ENCODE measurements around the gene NGB.
"Not testable (repeated sequence)": the region's sequence is repeated elsewhere in the genome, so short reads cannot be mapped to it uniquely, and the experiment has no call there.

The NGB gene

DNA sequence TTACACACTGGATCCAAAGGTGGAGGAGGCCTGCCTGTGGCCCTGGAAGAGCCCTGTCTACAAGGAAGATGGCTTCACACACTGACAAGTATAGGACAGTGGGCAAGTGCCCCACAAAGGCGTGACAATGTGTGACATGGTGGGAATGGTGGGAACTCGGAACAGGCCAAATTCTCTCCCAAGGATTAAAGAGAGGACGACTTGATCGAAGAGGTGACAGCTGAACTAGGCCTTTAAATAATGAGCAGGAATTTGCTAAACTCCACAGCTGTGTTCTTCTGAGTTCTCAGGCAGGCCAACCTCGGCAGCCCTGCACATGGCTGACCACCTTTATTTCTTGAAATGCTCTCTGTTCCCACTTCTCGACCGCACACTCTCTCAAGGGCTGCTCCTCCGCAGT, 25.9 kb upstream of the NGB start:
- no peak for DNase-seq (ENCODE audit: low read depth in 2 of 2, low spot score in 1 of 2)

DNA sequence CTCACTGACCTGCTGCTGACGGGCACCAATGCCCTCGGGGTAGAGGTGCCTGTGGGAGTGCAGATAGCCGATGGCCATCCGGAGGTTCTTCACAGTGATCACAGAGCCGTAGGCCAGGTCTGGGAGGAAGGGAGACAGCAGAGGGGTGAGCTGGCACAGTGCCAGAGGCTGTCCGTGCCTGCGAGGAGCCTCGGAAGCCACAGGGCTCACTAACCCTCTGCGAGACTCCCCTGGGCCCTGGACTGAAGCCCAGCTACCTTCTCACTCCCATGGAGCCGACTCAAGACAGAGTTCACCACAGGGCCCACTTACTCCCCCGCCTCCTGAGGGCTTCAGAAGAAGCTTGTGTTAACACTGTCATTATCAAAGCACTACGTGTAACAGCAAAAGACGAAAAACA, 25.1 kb upstream of the NGB start:
- no peak for DNase-seq (ENCODE audit: low read depth in 2 of 2, low spot score in 1 of 2)

DNA sequence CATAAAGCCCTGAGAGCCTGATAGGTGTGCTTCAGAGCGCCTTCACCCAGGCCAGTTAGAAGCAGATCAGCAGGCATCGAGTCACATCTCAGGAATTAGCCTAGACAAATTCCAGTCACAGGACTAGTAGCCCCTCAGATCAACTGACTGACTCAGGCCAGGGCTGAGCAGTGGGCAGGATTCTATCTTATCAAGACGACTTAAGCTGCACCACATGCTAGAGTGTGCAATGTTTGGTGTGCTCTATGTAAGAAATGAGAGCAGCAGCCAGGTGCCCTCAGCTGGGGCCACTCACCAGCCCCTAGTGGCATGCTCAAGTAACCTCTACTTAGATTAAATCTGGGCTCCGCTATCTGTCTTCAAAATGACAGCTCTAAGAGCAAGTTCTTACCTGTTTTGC, 19.7 kb upstream of the NGB start:
- no peak for DNase-seq (ENCODE audit: low read depth in 2 of 2, low spot score in 1 of 2)

DNA sequence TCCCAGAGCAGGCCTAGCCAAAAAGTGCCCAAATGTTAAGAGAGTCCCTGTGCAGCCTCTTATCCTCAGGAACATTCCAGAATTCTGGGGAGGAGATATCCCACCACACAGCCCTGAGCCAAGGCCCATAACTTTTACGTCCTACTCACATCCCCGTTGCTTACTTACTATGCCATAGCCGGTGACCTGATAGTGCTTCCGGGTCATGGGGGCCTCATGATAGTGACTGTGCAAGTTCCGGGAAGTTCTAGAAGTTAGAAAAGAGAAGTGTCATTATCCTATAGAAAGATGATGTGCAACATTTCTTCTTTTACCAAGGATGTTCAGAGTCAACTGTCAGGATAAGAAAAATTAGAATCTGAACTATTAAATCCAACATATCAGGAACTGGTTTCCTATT, 15.6 kb upstream of the NGB start:
- no peak for DNase-seq (ENCODE audit: low read depth in 2 of 2, low spot score in 1 of 2)

DNA sequence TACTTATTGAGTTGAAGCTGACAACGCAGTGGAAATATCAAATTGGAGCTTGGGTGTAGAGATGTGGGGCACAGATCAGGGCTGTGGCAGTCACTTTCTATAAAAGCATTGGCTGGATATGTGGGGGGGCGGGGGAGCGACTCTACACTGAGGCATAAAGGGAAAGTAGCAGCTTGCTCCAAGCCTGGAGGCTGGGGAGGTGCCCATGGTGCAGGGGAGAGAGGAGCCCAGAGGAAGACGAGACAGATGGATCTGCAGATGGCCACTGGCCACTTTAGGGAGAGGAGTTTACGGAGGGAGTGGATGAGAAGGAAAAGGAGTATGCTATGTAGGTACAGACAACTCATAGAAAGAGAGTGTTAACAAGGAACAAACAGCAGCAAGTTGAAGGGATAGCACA, 13.5 kb upstream of the NGB start:
- no peak for DNase-seq (ENCODE audit: low read depth in 2 of 2, low spot score in 1 of 2)

DNA sequence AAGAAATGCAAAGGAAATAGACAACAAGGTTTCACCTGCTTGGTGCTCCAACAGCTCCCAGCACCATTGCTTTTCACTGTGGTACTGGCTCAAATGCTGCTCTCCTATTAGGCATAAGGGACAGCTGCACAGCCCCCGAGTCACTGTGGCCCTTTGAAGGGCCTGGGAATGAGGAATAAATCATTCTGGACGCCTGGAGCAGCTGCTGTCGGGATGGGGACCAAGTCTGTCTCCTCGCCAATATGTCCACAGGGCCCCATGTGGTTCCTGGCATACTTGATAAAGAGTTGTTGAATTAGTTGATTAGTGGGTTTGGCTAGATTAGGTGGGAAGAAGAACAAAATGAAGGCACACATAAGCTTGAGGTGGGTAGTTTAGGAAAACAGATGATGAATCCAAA, 13.1 kb upstream of the NGB start:
- no peak for DNase-seq (ENCODE audit: low read depth in 2 of 2, low spot score in 1 of 2)

DNA sequence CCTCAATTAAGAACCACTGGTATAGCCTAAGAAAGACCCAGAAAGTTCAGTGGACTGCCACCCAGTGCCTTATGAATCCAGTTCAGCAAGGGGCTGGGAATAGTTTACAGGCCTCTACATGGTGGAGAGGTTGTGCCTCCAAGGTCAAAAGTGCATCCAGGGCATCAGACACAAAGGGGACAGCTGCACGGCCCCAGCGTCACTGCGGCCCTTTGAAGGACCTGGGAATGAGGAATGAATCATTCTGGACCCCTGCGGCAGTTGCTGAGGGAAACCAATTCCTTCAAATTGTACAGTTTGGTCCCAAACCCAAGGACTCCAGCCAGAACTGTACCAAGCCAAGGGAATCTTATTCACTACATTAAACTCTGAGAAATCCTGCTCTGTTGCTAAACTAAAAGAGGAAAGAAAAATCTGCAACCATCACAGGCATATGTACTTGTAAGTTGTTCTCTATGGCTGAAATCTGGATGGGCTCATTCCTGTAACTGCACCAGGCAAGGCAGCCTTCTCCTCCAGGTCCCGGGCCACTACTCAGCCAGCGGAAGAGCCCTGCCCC, 10.9 kb upstream of the NGB start:
- DNase-seq (ENCODE audit: low read depth in 2 of 2, low spot score in 1 of 2), result no peak

DNA sequence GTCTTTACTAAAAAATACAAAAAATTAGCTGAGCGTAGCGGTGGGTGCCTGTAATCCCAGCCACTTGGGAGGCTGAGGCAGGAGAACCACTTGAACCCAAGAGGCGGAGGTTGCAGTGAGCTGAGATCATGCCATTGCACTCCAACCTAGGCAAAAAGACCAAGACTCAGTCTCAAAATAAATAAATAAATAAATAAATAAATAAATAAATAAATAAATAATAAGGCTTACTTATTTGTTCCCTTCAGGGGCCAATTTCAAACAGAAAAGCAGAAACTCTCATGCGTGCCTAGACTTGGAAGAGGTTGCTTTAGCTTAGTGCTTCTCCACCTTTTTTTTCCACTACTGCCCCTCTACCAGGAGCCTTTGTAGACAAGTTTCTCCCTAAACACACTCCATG, 9.9 kb upstream of the NGB start:
- not testable (repeated sequence) for DNase-seq (ENCODE audit: low read depth in 2 of 2, low spot score in 1 of 2)

DNA sequence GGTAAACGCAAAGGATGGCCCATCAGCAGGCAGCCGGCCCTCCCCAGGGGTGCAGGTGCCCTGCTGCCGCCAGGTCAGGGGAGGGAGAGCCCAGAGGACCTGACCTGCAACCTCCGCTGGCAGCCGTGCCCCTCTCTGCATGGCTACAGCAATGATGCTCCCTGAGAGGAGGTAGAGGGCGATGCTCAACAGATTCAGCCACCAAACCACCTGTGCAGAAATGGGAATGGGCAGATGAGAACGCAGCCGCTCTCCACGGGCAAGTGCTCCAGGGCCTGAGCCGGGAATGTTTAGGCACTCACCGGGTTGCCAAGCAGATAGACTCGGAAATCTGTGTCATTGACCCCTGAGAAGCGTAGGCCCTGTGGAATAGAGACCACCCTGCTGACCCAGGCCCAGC, 8.7 kb upstream of the NGB start:
- no peak for DNase-seq (ENCODE audit: low read depth in 2 of 2, low spot score in 1 of 2)

DNA sequence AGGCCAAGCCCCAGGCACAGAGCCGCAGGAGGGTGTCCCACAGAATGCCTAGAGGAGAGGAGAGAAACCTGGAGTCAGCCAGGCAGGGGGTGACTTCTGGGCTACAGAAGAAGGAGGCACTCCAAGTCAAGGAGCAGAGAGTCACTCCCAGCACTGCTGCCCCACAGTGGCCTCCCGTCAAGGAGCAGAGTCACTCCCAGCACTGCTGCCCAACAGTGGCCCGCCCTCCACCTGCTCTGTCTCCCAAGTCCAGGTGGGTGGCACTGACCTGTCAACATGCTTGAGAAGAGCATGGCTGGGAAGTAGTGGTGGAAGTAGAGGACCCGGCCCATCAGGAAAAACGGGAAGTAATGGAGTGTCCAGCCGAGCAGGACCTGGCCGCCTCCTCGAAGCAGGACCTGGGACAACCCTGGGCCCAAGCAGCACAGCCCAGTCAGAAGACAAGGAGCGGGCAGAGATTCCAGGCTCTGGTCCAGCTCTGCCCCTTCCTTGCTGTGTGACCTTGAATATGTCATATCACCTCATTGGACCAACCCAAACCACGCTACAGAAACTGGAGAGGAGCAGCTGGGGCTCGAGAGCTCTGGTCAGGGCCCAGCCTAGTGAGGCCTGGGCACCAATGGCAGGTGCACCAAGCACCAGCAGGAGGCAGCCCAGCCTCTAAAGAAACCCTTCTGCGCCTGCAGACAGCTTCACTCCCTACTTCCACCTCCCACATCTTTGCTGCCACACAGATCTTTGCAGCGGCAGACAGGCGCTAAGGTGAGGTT, 7.6 kb upstream of the NGB start:
- no peak for DNase-seq (ENCODE audit: low read depth in 2 of 2, low spot score in 1 of 2)

DNA sequence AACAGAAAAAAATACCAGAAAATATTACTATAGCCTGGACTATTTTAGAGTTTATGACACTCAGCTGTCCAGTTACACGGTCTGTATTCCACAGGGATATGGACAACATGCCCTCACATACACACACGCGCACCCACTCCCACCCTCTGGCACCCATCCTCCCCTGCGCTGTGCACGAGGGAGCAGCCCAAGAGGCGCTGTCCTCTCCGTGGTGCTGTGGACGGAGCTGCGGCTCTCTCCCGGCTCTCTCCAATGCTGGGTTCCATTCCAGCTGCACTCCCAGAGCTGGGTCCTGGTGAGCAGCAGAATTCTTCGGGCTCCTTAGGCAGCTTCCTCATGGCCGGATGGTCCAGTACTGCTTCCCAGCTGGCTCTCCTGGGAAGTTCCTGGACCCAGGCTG, 6.0 kb upstream of the NGB start:
- no peak for DNase-seq (ENCODE audit: low read depth in 2 of 2, low spot score in 1 of 2)

DNA sequence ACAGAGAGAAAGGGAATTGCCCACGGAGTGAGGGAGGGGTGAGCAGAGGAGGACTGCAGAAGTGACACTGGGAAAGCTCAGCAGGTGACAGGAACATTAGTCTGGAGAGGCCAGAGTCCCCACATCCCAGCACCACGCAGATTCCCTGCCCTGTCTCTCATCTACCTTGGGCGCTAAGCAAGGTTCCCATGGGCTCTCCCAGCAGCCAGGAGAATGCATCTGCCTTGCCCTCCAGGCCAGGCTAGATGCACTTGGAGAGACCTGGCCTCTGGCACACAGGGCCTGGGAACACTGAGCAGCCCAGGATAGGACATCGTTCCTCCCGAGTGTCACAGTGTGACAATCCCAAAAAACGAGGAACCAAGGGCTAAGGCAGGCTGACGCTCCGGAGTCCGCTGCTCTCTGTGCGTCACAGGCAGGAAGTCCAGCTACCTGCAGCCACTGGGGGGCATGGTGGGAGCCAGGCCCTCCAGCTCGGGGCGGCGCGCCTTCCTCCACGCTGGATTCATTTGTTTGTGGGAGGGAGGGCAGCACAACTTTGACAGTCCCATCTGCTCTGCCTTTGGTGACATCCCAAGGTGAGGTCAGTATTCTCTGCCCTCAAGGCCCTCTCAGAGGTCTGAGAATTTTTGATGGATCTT, 5.4 kb upstream of the NGB start:
- DNase-seq (ENCODE audit: low read depth in 2 of 2, low spot score in 1 of 2), result no peak

DNA sequence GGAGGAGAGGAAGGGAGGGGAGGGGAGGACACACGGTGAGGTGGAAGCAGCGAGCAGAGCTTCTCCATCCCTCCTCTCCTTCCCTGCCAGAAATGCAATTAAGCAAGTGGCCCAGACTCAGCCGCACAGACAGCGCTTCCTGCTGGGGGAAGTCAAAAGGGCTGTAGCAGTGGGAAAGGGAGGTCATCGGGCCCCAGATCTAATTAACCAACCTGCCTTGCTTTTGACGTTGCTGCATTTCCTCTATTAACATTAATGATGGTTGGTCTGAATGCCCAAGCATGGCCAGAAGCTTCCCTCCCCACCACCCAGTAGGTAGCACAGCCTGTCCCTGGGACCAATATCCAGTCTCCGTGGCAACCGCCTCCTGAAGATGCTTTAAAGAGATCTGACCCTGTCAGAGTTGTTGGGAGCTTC, 4.6 kb upstream of the NGB start:
- DNase-seq (ENCODE audit: low read depth in 2 of 2, low spot score in 1 of 2), result no peak

DNA sequence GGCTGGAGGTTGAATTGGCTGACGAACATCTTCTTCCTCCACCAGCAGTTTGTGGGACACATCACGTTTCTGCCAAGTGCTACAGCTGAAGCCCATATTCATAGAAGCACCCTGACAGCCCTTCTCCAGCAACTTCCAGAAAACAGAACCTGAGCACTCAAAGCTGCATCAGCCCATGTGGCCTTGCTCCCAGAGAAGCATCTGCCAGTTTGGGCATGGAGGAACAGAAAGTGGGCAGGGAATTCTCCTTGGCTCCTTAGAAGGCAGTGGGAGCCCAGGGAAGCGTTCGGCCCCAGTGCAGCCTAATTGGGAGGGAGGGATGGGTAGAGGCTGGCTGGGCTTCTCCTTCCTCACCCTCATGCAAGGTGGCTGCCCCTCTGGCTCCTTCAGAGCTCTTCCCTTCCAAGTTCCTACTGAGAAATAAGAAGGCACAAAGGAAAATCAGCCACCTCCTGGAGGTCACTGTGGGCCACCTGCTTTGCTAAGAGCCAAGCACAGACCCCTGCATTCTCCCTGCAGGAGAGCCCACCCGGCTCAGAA, 4.1 kb upstream of the NGB start:
- DNase-seq (ENCODE audit: low read depth in 2 of 2, low spot score in 1 of 2), result no peak

DNA sequence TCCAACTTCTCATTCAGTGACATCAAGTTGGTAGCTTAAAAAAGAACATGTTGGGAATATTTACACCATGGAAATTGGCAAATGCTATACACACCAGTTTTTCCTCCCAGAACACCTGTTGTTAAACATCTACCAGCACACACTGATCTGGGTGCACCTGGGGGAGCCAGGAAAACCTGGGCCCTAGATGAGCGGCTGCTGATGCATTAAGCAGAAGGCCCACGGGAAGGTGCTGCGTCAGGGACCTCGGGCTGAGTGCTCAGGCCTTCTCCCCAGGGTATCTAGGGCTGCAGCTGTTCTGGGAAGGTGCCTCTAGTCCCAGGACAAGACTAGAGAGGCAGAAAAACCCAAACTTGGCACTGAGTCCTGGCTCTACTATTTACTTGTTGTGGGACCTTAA, 2.8 kb upstream of the NGB start:
- DNase-seq (ENCODE audit: low read depth in 2 of 2, low spot score in 1 of 2), result no peak

DNA sequence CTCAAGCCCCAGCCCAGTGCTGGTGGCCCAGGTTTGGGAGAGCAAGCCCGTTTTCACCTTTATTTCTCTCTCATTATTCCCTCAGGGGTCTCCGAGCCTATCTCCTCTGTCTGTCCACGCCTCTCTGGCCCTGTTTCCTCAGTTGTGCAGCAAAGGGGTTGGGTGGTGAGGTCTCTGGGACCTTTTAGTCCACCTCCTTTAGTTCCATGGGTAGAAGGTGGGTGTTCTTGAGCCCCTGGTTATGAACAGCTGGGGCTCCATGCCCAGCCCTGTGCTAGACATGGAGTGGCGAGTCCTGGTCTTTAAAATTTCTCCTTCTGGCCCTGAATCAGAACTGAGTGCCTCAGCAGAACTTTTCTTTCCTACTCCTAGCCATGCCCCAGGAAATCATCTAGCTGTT, 1.3 kb upstream of the NGB start:
- DNase-seq (ENCODE audit: low read depth in 2 of 2, low spot score in 1 of 2), result no peak

DNA sequence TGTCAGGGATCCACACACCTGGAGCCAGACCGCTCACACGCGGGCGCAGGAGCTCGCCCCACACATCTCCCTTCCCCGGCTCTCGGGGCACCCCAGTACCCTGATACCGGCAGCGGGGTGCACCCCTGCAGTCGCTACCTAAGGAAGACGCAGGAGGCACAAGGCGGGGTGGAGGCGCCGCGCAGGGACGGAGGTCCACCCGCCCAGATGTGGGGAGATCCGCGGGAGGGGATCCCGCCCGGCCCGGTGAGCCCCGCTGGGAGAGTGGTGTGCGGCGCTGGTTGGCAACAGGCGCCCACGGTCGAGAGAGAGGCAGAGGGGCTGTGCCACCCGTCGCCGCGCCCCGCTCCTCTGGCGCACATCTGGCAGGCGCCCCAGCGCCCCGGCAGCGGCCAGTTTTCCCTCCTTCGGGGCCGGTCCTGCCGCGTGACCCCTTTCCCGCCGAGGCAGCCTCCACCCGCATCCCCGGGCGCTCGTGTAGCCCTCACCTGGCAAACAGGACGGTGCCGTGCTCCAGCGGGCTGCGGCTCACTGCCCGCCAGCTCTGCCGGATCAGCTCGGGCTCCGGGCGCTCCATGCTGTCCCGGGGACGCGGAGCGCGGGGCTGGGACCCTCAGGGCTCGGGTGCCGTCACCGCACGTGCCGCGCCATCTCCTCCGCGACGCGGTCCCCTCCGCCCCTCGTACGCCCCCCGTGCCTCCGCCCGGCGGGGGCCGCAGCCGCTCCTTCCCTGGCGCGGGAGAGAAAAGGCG, 469 bp downstream of the NGB start:
- DNase-seq (ENCODE audit: low read depth in 2 of 2, low spot score in 1 of 2), result no peak

DNA sequence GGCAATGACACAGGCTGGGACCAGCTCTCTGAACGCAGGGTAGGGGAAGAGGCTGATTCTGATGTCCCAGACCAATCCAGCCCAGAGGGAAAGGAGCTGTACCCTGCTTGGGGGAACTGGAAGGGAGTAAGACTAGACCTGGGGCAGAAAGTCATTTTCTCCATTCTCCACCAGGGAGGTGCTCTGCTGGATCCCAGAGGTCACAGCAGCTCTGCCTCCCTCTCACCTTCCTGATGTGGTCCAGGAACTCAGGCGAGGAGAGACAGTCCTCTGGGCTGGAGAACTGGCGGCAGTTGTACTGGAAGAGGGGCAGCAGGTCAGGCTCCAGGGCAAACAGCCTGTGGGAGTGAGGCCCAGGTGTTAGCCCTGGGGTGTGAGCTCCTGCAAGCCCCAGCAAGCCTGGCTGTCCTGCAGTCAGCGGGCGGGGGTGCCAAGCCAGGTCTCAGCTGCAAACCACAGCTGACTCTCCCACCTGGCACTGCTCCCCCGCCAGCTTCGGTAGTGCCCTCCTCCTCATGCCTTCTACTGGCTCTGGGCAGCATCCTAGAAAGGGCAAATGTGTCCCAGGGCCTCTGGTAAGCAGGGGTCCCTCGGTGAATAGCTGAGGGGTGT, 1.9 kb downstream of the NGB start:
- no peak for DNase-seq (ENCODE audit: low read depth in 2 of 2, low spot score in 1 of 2)

DNA sequence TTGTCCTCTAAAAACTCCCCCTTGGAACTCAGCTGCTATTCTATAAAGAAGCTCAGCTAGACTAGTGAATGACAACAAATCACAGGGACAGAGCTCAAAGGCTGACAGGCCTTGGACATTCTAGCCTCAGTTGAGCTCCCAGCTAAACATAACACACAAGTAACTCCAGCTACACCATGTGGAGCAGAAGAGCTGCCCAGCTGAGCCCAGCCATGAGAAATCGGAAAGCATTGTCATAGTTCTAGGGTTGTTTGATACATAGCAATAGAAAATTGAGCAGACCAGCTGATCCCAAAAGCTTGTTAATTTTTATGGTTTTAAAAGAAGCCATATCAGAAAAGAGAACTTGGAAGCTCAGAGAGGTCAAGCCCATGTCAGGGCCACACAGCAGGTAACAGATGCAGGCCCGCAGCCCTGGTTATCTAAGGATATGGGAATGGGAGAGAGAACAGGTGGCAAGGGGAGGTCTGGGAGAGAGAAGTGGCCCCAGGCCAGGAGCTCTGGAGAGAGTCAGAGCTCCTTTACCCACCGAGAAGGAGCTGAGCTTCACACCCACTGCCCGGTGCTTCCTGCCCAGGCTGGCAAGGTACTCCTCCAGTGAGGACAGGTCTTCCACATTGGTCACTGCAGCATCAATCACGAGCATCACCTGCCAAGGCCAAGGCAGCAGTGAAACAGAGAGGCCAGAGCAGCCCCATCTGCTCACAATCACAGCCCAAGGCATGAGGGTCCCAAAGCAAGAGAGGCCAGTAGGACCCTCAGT, 2.9 kb downstream of the NGB start:
- no peak for DNase-seq (ENCODE audit: low read depth in 2 of 2, low spot score in 1 of 2)

DNA sequence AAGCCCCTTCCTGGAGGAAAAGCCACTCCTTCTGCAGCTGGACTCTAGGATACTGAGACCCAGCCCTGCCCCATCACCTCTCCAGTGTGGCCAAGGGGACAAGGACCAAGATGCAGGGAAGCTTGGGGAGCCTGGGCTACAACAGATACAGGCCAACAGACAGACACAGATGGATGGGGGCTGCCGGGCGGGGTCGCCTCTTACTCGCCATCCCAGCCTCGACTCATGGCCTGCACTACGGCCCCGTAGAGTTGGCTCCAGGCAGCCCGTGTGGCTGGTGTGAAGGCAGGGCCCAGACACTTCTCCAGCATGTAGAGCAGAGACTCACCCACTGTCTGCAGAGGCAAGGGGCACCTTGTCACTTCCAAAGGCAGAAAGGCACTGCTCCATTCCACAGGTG, 4.7 kb downstream of the NGB start:
- DNase-seq (ENCODE audit: low read depth in 2 of 2, low spot score in 1 of 2), result no peak
